Measurements from ENCODE around the gene HCK.

Gene HCK

GRCh38 chr20:32036716-32037485 lies 15.1 kb upstream of the HCK start:
- Histone ChIP-seq H3K4me1 (ENCODE audit: insufficient read depth, low read length) (peaks cover 9% of the 10 kb centered on the region), H3K9ac (ENCODE audit: low read depth, low read length) (no peak overlapping the region), H3K36me3 (ENCODE audit: insufficient read depth, low read length) (no peaks in the 10 kb centered on the region), H3K9me3 (ENCODE audit: control insufficient read depth, insufficient read depth, low read length) (0 out of 2 replicates have a peak, but pooled peaks cover 3% of the 10 kb centered on the region)

DNA sequence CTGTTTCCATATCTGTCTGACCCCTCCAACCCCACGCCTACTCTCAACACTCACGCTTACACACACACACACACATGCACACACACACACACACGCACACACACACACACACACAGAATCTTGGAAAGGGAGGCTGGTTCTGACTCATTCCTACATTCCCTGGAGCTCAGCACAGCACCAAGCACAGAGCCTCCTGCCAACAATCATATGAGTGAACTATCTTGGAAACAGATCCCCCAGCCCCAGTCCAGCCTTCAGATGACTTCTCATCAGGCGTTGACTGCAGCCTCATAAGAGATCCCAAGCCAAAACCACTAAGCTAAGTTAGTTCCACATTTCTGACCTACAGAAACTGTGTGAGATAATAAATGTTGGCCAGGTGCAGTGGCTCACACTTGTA lies 14.1 kb upstream of the HCK start:
- no peak overlapping the region for H3K9ac ChIP-seq (ENCODE audit: low read depth, low read length)
- peaks cover 9% of the 10 kb centered on the region for H3K4me1 ChIP-seq (ENCODE audit: insufficient read depth, low read length)
- 0 out of 2 replicates have a peak, but pooled peaks cover 3% of the 10 kb centered on the region for H3K9me3 ChIP-seq (ENCODE audit: control insufficient read depth, insufficient read depth, low read length)
- H3K36me3 ChIP-seq (ENCODE audit: insufficient read depth, low read length), result no peaks in the 10 kb centered on the region

GRCh38 chr20:32040142-32040953 lies 11.7 kb upstream of the HCK start:
- no peak overlapping the region for H3K9ac ChIP-seq (ENCODE audit: low read depth, low read length)
- peaks cover 9% of the 10 kb centered on the region for H3K4me1 ChIP-seq (ENCODE audit: insufficient read depth, low read length)

GRCh38 chr20:32045999-32046398 lies 6.0 kb upstream of the HCK start:
- Histone ChIP-seq H3K4me1 (ENCODE audit: insufficient read depth, low read length) (no peaks in the 10 kb centered on the region; the same call in 1 of the 2 replicates), H3K9ac (ENCODE audit: low read depth, low read length) (no peak overlapping the region), H3K36me3 (ENCODE audit: insufficient read depth, low read length) (no peaks in the 10 kb centered on the region), H3K9me3 (ENCODE audit: control insufficient read depth, insufficient read depth, low read length) (no peaks in the 10 kb centered on the region)

More at GRCh38 chr20:32040142-32040953, 11.7 kb upstream of the HCK start:
- Histone ChIP-seq H3K9me3 (ENCODE audit: control insufficient read depth, insufficient read depth, low read length) (0 out of 2 replicates have a peak, but pooled peaks cover 3% of the 10 kb centered on the region), H3K36me3 (ENCODE audit: insufficient read depth, low read length) (no peaks in the 10 kb centered on the region)

DNA sequence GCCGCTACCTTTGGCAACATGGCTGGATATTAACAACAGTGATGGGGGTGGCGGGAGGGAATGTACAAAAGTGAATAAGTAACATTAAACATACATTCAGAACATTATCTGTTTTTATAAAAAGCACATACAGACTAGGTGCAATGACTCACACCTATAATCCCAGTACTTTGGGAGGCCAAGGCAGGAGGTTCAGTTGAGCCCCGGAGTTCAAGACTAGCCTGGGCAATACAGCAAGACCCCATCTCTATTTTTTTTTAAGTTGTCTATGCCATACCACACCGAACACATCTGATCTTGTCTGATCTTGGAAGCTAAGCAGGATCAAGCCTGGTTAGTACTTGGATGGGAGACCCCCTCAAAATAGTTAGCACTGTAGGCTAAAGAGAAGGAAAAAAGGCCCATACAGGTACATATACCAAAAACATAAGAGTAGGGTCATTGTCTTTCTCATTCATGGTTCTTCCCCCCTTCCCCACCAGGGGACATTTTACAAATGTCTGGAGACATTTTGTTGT lies 1.7 kb upstream of the HCK start:
- Histone ChIP-seq H3K36me3 (ENCODE audit: insufficient read depth, low read length) (no peaks in the 10 kb centered on the region), H3K9me3 (ENCODE audit: control insufficient read depth, insufficient read depth, low read length) (no peaks in the 10 kb centered on the region; the same call in 1 of the 2 replicates), H3K4me1 (ENCODE audit: insufficient read depth, low read length) (no peaks in the 10 kb centered on the region), H3K9ac (ENCODE audit: low read depth, low read length) (no peak overlapping the region)

- H3K4me1 ChIP-seq (ENCODE audit: insufficient read depth, low read length), result no peaks in the 10 kb centered on the region
- H3K36me3 ChIP-seq (ENCODE audit: insufficient read depth, low read length), result no peaks in the 10 kb centered on the region
- no peaks in the 10 kb centered on the region; the same call in 1 of the 2 replicates for H3K9me3 ChIP-seq (ENCODE audit: control insufficient read depth, insufficient read depth, low read length)
- H3K9ac ChIP-seq (ENCODE audit: low read depth, low read length), result peak overlapping the region; percentile 57; the same call in 1 of the 2 replicates
Measured at GRCh38 chr20:32050851-32051556, 1.0 kb upstream of the HCK start.

DNA sequence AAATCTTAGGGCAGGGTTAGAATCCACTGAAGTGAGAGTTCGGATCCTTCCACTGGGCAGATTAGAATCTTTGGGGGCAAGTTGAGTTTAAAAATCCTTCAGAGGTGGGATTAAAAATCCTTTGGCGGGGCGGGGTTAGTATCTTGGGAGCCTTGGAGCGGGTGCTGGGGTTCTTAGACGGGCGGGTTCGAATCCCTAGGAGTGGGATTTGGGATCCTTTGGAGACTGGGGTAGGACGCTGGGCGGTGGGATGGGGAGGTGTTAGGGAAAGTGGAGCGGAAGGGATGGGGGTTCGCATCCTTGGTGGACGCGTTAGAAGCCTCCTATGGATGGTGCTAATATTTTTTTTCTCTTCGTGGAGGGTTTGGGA lies 337 bp upstream of the HCK start:
- H3K4me1 ChIP-seq (ENCODE audit: insufficient read depth, low read length), result no peaks in the 10 kb centered on the region
- H3K36me3 ChIP-seq (ENCODE audit: insufficient read depth, low read length), result no peaks in the 10 kb centered on the region
- no peaks in the 10 kb centered on the region; the same call in 1 of the 2 replicates for H3K9me3 ChIP-seq (ENCODE audit: control insufficient read depth, insufficient read depth, low read length)
- peak overlapping the region; percentile 57; the same call in 1 of the 2 replicates for H3K9ac ChIP-seq (ENCODE audit: low read depth, low read length)

- no peaks in the 10 kb centered on the region for H3K36me3 ChIP-seq (ENCODE audit: insufficient read depth, low read length)
- H3K9ac ChIP-seq (ENCODE audit: low read depth, low read length), result peak overlapping the region; percentile 57; the same call in 1 of the 2 replicates
- no peaks in the 10 kb centered on the region; the same call in 1 of the 2 replicates for H3K9me3 ChIP-seq (ENCODE audit: control insufficient read depth, insufficient read depth, low read length)
- no peaks in the 10 kb centered on the region for H3K4me1 ChIP-seq (ENCODE audit: insufficient read depth, low read length)
Measured at GRCh38 chr20:32052778-32053362, 828 bp downstream of the HCK start.

- Histone ChIP-seq H3K4me1 (ENCODE audit: insufficient read depth, low read length) (no peaks in the 10 kb centered on the region), H3K9ac (ENCODE audit: low read depth, low read length) (no peak overlapping the region), H3K36me3 (ENCODE audit: insufficient read depth, low read length) (no peaks in the 10 kb centered on the region), H3K9me3 (ENCODE audit: control insufficient read depth, insufficient read depth, low read length) (no peaks in the 10 kb centered on the region; the same call in 1 of the 2 replicates)
Measured at GRCh38 chr20:32053648-32054047, 1.6 kb downstream of the HCK start.

DNA sequence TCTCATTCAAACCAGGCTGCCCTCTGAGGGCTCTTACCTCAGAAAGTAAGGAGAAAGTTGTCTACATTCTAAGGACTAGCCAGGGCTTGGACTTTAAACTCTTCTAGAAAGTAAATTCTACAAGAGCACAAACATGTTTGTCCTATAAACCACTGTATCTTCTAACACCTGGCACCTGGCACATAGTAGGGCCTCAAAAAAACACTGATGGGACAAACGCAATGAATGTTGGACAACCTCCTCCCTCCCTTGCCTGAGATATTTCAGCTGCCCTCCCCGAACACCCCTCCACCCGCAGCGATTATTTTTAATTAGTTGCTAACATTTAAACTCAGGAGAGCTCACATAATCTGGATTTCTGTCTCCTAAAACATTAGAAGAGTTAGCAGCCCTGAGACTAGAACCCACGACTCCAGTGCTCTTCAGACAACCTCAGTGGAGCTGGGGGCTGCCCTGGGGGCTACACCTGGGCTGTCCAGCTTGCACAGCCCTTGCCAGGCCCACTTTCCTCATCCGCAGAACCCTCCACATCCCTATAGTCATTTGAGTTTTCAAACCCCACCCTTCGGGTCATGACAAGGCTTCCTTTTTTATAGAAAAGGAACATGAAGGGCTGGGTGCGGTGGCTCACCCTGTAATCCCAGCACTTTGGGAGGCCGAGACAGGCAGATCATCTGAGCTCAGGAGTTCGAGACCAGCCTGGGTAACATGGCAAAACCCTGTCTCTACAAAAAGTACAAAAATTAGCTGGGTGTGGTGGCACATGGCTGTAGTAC lies 4.9 kb downstream of the HCK start:
- H3K4me1 ChIP-seq (ENCODE audit: insufficient read depth, low read length), result no peaks in the 10 kb centered on the region
- no peaks in the 10 kb centered on the region; the same call in 1 of the 2 replicates for H3K9me3 ChIP-seq (ENCODE audit: control insufficient read depth, insufficient read depth, low read length)
- H3K36me3 ChIP-seq (ENCODE audit: insufficient read depth, low read length), result no peaks in the 10 kb centered on the region
- no peak overlapping the region for H3K9ac ChIP-seq (ENCODE audit: low read depth, low read length)

DNA sequence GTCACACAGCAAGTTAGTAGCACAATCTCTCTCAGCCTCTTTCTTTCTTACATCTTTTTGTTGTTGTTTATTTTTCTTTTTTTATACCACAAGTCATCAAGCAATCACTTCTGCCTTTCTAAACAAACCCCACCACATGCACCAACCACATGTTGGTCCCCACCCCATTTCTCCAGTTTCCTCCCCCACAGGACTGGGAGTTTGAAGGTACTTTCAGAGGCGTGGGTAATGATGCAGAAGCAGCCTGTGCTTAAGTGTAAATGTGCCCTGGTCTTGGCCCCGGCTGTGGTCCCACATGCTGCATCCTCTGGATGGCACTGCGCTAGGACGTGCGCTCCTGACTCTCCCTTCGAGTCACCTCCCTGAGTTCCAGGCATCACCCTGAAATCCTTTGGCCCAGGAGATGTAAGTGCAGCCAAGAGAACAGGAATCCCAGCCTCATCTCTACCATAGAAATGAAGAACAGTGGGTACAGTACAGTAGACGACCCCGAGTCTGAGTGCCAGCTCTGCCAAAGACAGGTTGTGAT lies 5.7 kb downstream of the HCK start:
- H3K36me3 ChIP-seq (ENCODE audit: insufficient read depth, low read length), result no peaks in the 10 kb centered on the region
- no peaks in the 10 kb centered on the region; the same call in 1 of the 2 replicates for H3K9me3 ChIP-seq (ENCODE audit: control insufficient read depth, insufficient read depth, low read length)
- H3K9ac ChIP-seq (ENCODE audit: low read depth, low read length), result no peak overlapping the region
- no peaks in the 10 kb centered on the region for H3K4me1 ChIP-seq (ENCODE audit: insufficient read depth, low read length)

- no peaks in the 10 kb centered on the region for H3K36me3 ChIP-seq (ENCODE audit: insufficient read depth, low read length)
- H3K4me1 ChIP-seq (ENCODE audit: insufficient read depth, low read length), result no peaks in the 10 kb centered on the region
- no peaks in the 10 kb centered on the region for H3K9me3 ChIP-seq (ENCODE audit: control insufficient read depth, insufficient read depth, low read length)
- H3K9ac ChIP-seq (ENCODE audit: low read depth, low read length), result no peak overlapping the region
Measured at GRCh38 chr20:32059189-32059588, 7.1 kb downstream of the HCK start.

DNA sequence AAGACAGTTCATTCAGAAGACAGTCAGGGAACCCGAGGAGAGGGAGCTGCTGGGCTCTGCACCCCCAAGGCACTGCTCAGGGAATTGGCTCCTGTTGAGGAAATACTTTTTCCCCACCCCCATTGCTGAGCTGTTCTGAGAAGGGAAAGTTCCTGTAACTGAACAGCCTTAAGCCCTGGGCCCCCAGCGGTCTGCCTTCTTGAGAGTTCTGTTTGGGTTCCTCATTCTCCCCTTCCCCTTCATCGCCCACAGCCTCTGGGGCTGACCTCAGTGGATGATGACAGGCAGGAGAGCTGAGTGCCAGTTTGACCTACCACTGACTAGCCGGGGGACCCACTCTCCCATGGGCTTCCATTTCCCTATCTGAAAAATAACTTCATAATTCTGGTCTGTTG lies 10.7 kb downstream of the HCK start:
- Histone ChIP-seq H3K4me1 (ENCODE audit: insufficient read depth, low read length) (peaks cover 11% of the 10 kb centered on the region; the same call in 1 of the 2 replicates), H3K9me3 (ENCODE audit: control insufficient read depth, insufficient read depth, low read length) (no peaks in the 10 kb centered on the region), H3K9ac (ENCODE audit: low read depth, low read length) (no peak overlapping the region), H3K36me3 (ENCODE audit: insufficient read depth, low read length) (no peaks in the 10 kb centered on the region)
